ENCODE data around the gene USP7.
"Not testable (repeated sequence)": the region's sequence is repeated elsewhere in the genome, so short reads cannot be mapped to it uniquely, and the experiment has no call there.

Gene USP7

DNA sequence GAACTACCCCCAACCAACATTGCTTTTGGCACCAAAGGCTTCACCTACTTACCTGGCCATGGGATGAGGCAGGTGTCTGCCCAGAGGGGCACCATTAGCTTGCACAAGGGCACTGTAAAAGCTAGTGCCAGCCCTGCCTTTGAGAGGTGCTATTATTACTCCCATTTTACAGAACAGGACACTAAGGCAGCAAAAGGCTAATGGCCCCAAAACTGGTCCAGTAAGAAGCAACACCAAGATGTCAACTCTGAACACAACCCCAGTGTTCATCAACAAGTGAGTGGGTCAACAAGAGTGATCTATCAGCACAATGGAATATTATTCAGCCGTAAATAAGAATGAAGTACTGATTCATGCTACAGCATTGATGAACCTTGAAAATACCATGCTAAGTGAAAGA, 7.7 kb upstream of the USP7 start:
- DNase-seq, result no peak

DNA sequence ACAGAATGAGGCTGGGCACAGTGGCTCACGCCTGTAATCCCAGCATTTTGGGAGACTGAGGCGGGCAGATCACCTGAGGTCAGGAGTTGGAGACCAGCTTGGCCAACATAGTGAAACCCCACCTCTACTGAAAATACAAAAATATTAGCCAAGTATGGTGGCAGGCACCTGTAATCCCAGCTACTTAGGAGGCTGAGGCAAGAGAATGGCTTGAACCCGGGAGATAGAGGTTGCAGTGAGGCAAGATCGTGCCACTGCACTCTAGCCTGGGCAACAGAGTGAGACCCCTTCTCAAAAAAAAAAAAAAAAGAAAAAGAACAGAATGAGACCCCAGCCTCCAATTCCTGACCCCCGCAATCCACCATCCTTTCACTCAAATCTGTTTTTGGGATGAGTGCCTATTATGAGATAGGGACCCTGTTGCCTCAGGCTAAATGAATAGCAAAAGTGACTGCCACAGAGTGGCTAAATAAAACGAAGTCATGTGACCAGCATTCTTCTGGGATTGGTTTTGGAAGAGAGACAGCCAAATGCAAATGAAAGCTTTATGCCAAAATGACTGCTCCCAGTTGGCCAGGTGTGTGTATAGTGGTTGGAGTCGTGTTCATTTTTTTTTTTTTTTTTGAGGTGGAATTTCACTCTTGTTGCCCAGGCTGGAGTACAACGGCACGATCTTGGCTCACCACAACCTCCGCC, 5.6 kb upstream of the USP7 start:
- not testable (repeated sequence) for DNase-seq

GRCh38 chr16:8968054-8968453, 4.3 kb upstream of the USP7 start:
- DNase-seq, result not testable (repeated sequence)

DNA sequence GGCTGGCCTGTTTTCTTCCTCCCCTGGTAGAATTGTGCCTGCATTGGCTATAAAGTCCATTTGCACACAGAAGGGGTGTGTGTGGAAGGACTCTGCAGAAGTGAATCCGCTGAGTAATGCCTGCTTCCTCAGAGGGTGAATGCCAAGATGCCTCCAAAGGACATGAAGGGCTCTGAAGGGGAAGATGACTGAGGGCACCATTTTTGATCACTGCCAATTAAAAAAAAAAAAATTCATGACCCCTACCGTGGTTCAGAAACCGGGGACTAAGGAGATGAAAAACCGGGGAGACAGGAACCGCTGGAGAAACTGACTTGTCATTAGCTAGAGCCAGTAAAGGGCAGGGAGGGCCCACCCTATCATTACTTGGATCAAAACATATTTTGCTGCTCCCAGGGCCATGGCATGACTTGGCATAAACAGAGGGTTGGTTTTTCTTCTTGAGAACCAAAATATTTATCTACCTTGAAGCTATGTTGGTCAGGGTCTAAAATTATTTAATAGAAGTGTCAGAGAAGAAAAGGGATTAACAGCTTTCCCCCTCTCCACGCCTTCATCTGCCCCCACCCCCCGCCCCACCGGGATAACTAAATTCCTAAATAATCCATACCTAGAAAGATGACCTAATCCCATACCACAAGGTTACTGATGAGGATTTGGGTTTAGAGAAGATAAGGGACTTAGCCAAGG, 3.6 kb upstream of the USP7 start:
- DNase-seq, result no peak

DNA sequence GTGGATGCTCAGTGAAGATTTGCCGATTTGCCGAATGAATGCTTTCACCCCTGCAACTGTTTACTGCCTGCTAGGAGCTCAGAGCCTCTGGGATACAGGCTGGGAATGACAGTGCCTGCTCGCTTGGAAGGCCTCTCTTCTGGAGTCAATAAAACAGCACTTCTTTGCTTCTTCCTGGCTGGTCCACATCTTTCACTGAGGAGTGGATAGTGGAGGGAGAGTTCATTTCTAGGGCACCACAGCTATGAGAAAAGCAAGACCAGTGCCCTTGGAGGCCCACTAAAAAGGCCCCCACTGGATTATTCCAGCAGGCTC, 3.1 kb upstream of the USP7 start:
- DNase-seq, result no peak

GRCh38 chr16:8964462-8964861, 756 bp upstream of the USP7 start:
- no peak for DNase-seq

DNA sequence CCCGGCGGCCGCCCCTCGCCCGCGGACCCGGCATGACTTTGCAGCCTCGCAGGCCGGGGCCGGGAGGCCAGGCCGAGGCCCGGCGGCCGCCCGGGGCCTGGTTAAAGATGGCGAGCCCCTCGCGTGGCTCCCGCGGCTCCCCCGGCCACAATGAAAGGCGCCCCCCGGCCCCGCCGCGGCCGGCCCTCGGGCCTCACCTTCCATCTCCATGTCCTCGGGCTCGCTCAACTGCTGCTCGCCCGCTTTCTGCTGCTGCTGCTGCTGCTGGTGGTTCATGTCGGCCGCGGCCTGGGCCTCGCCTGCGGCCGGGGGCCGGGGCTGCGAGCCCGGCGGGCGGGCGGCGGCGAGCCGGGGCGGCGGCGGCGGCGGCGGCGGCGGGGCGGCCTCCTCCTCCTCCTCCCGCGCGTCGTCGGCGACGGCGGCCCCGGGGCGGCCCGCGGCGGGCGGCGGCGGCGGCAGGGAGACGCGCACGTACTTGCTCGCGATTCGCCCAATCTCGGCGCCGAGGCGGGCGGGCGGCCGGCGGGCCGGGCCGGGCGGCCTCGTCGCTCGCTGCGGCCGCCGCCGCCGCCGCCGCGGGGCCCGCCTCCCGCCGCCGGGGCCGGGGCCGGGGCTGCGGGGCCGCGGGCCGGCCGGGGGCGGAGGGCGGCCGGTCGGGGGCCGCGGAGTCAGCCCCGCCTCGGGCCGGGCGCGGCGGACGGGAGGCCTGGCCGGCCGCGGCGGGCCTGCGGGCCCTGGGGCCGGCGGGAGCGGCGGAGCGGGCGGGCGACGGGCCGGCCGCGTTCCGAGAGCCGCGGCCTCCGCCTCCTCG, 491 bp downstream of the USP7 start:
- DNase-seq, result peak; percentile 67

DNA sequence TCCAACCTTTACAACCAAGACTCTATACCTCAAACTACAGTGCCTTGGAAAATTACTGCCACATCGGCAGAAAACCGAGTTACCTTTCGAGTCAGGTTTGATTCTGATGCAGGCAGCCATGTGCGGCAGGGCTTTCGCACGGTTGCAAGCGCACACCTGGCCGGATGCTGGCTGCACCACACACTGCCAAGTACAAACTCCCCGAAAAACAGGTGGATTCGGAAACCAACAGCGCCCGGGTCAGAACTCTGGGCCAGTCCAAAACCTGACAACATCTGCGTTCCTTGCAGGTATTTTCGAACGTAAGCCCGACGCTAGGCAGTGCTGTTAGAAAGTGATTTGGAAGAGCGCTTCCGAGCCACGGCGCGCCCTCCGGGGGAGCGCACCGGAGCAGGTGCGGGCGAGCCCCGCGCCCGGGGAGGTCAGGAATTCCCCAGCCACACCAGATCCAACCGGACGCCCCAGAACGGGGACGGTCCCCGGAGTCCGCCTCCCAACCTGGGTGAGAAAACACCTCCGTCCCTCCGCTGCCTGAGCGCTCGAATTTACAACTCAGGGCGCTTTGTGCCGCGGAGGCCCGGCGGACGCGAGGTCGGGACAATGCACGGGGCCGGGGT, 1.2 kb downstream of the USP7 start:
- peak; percentile 84 for DNase-seq

GRCh38 chr16:8961811-8962390, 1.8 kb downstream of the USP7 start:
- DNase-seq, result no peak

DNA sequence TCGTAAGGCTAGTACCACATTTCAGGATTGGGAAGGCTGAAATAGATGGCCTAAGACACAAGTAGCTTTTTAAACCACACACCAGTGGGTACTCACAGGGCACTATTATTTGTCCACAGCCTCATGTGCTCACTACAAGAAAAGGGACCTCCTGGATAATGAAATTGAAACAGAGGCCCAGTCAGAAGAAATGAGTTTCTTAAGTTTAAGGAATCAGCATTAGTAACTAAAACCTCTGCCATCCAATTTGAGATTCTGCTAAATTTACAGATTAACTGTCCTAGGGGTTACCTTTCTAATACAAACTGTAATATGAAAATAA, 3.0 kb downstream of the USP7 start:
- no peak for DNase-seq

GRCh38 chr16:8959921-8960787, 3.6 kb downstream of the USP7 start:
- DNase-seq, result no peak

- peak; percentile 72 for DNase-seq
Measured at GRCh38 chr16:8958344-8959167, 5.2 kb downstream of the USP7 start.

GRCh38 chr16:8957509-8958157, 6.1 kb downstream of the USP7 start:
- no peak for DNase-seq

- no peak for DNase-seq
Measured at GRCh38 chr16:8957063-8957397, 6.7 kb downstream of the USP7 start.

GRCh38 chr16:8956265-8957062, 7.2 kb downstream of the USP7 start:
- no peak for DNase-seq

- no peak for DNase-seq
Measured at GRCh38 chr16:8955828-8956227, 7.9 kb downstream of the USP7 start.

- no peak for DNase-seq
Measured at GRCh38 chr16:8953064-8953463, 10.6 kb downstream of the USP7 start.

- DNase-seq, result no peak
Measured at GRCh38 chr16:8952281-8952751, 11.4 kb downstream of the USP7 start.

DNA sequence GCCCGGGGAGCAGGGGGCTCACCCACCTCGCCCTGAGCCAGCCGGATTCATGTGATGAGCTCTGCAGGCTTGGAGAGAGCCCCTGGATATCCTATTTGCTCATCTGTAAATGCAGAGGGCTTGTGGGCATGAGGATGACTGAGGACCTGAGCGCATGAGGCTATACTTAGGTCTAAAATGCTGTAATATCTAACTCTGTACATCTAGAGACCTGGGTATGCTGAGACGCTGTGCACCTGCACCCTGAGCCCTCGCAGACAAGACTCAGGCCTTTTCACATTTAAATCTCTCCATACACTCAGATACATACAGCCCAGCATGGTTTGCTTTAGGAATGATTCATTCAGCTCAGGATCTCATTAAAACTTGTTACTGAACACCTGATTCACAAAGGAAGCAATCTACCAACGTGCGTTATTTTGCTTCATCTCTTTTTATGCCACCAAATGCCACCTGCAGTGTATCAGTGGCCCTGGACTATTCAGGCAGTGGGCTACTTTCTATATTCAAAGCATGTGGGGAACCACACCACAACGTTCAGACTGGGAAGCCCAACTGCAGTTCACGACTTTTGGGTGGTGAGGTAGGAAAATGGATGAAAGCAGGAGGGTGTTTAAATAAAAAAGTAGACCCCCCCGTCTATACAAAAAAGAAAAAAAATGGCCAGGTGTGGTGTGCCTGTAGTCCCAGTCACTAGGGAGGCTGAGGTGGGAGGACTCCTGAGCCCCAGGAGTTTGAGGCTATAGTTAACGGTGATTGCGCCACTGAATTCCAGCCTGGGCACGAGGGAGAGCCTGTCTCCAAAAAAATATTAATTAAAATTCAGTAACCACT, 12.0 kb downstream of the USP7 start:
- no peak for DNase-seq
